Esophagus muscularis mucosa (tissue), 4 donors: ENCODE results near the gene MAML3. TPM values are rescaled to one million over a fixed set of nuclear protein-coding genes. Genes with fewer than 3 reads are reported as not detected.

Source experiments
- DNase-seq: peaks from one replicate; pipeline ENCODE4 v3.0.0-alpha.2; 2017; ENCODE audit errors: extremely low spot score
- H3K27ac ChIP-seq, 4 donors: fragments of 200-600 bp; sonication (generic); replicated peaks in 1 of 4; 1 replicate in 3 of 4; 2 replicates in 1 of 4; pipeline ENCODE4 v1.5.1; 2016 to 2019; ENCODE audit warnings: mild to moderate bottlenecking in 1 of 4
- H3K27me3 ChIP-seq, 4 donors: fragments of 200-600 bp; sonication (generic); one replicate each; pipeline versions ENCODE4 v1.5.1 to v1.6.0; 2016 to 2019
- H3K36me3 ChIP-seq, 4 donors: fragments of 200-600 bp; sonication (generic); one replicate each; pipeline ENCODE4 v1.5.1; 2016 to 2019
- H3K4me1 ChIP-seq, 4 donors: fragments of 200-600 bp; sonication (generic); one replicate each; pipeline ENCODE4 v1.5.1; 2016 to 2019
- H3K4me3 ChIP-seq, 4 donors: fragments of 200-600 bp; sonication (generic); 1 replicate in 2 of 4; 2 replicates in 2 of 4; pipeline ENCODE4 v1.5.1; 2016 to 2019; ENCODE audit warnings: mild to moderate bottlenecking in 4 of 4, moderate library complexity in 1 of 4
- H3K9me3 ChIP-seq, 4 donors: fragments of 200-600 bp; sonication (generic); 1 replicate in 3 of 4; 2 replicates in 1 of 4; pipeline ENCODE4 v1.5.1; 2016 to 2019
- CTCF ChIP-seq, 3 experiments: fragments of 200-600 bp in 2 of 3; fragments of 450-650 bp in 1 of 3; sonication (generic) in 2 of 3; IDR thresholded peaks; one replicate each; pipeline ENCODE4 v1.5.1; 2017 to 2019; ENCODE audit warnings: antibody characterized with exemption in 3 of 3, mild to moderate bottlenecking in 2 of 3, moderate library complexity in 1 of 3
- EP300 ChIP-seq: sonication (generic); formaldehyde crosslinking; IDR thresholded peaks from one replicate; pipeline ENCODE4 v1.6.1; 2017; ENCODE audit warnings: antibody characterized with exemption
- POLR2A ChIP-seq: fragments of 450-650 bp; IDR thresholded peaks from one replicate; pipeline ENCODE4 v1.6.1; 2017; ENCODE audit warnings: antibody characterized with exemption, moderate library complexity, mild to moderate bottlenecking, low read depth
- POLR2AphosphoS5 ChIP-seq, 2 donors: sonication (generic); formaldehyde crosslinking; IDR thresholded peaks; one replicate each; pipeline ENCODE4 v1.6.1; 2017; ENCODE audit warnings: antibody characterized with exemption in 2 of 2
- WGBS: methylation state at CpG from one replicate; pipeline ENCODE4 v1.1.5; 2018; 5-methylcytosine and 5-hydroxymethylcytosine counted together
- intact Hi-C: fragments of 100-400 bp; cut with DNase I; formaldehyde crosslinking; loops from one replicate; pipeline ENCODE4 v1.15.1; 2023
- total RNA-seq, 4 donors: library from RNA; depleted of rRNA; stranded (reverse); fragments of >200 nt; gene quantifications; one replicate each; pipeline versions ENCODE4 v1.1.0 to v1.2.1, GENCODE V29; 2016

MAML3 gene
- total RNA-seq, 4 donors from 2014 or later, result 5.0 to 8.7 (median 7.1) TPM

GRCh38 chr4:139922406-139923024 is 231.5 kb downstream of the MAML3 start:
- Histone ChIP-seq H3K27ac (peak overlapping the region; percentile 81 to 87 (median 84)), H3K4me3 (no peak overlapping the region), H3K9me3 (no peaks in the 10 kb centered on the region), H3K36me3 (no peaks in the 10 kb centered on the region), H3K4me1 (peaks cover 57 to 70% (median 58%) of the 10 kb centered on the region in 4 donors), H3K27me3 (peaks cover 0 to 4% (median 0%) of the 10 kb centered on the region in 4 donors)
- 83% methylated on average over 6 of the region's 6 CpGs for WGBS
- no peak for TF ChIP-seq POLR2AphosphoS5 (IDR thresholded peaks at IDR 0.05)
- TF ChIP-seq CTCF (IDR thresholded peaks at IDR 0.05), result no peak
- no peak for TF ChIP-seq EP300
- no peak for TF ChIP-seq POLR2A
- intact Hi-C loops, result no loop called here
- peak; percentile 79 for DNase-seq

GRCh38 chr4:139921429-139922184 is 232.4 kb downstream of the MAML3 start:
- peak; percentile 74 for DNase-seq
- H3K4me3 ChIP-seq, result no peak overlapping the region
- no peaks in the 10 kb centered on the region for H3K9me3 ChIP-seq
- peak overlapping the region; percentile 81 to 87 (median 84) for H3K27ac ChIP-seq
- no peaks in the 10 kb centered on the region for H3K36me3 ChIP-seq
- TF ChIP-seq POLR2AphosphoS5 (IDR thresholded peaks at IDR 0.05) (peak in 1 of 2 donors; percentile 9), POLR2A (no peak), EP300 (no peak)
- H3K4me1 ChIP-seq, result peaks cover 57 to 76% (median 66%) of the 10 kb centered on the region in 4 donors
- H3K27me3 ChIP-seq, result peaks cover 0 to 4% (median 0%) of the 10 kb centered on the region in 4 donors
- WGBS, result 35% methylated on average over 11 of the region's 11 CpGs
- intact Hi-C loops, result no loop called here

- Histone ChIP-seq H3K4me1 (peaks cover 61 to 83% (median 76%) of the 10 kb centered on the region in 4 donors), H3K27ac (peak overlapping the region; percentile 81 to 87 (median 84)), H3K4me3 (no peak overlapping the region), H3K9me3 (no peaks in the 10 kb centered on the region), H3K36me3 (no peaks in the 10 kb centered on the region), H3K27me3 (no peaks in the 10 kb centered on the region)
- no peak for TF ChIP-seq POLR2AphosphoS5 (IDR thresholded peaks at IDR 0.05)
- no peak for TF ChIP-seq EP300
- 65% methylated on average over 3 of the region's 3 CpGs for WGBS
- DNase-seq, result no peak
- intact Hi-C loops, result no loop called here
Measured at GRCh38 chr4:139920486-139921002, 233.4 kb downstream of the MAML3 start.

- peak; percentile 62 for DNase-seq
- Histone ChIP-seq H3K36me3 (no peaks in the 10 kb centered on the region), H3K27me3 (no peaks in the 10 kb centered on the region), H3K4me3 (no peak overlapping the region), H3K27ac (peak overlapping the region; percentile 81 to 87 (median 84)), H3K4me1 (peaks cover 62 to 85% (median 84%) of the 10 kb centered on the region in 4 donors), H3K9me3 (no peaks in the 10 kb centered on the region)
- TF ChIP-seq EP300 (no peak), CTCF (IDR thresholded peaks at IDR 0.05) (no peak), POLR2AphosphoS5 (IDR thresholded peaks at IDR 0.05) (peak; percentile 26 to 57), POLR2A (no peak)
- intact Hi-C loops, result no loop called here
- 18% methylated on average over 3 of the region's 3 CpGs for WGBS
Measured at GRCh38 chr4:139919521-139919920, 234.5 kb downstream of the MAML3 start.

GRCh38 chr4:139919004-139919403 is 235.0 kb downstream of the MAML3 start:
- intact Hi-C loops, result no loop called here
- Histone ChIP-seq H3K4me1 (peaks cover 66 to 90% (median 88%) of the 10 kb centered on the region in 4 donors), H3K36me3 (no peaks in the 10 kb centered on the region), H3K4me3 (no peak overlapping the region), H3K27ac (peak overlapping the region; percentile 81 to 87 (median 84)), H3K27me3 (no peaks in the 10 kb centered on the region), H3K9me3 (no peaks in the 10 kb centered on the region)
- DNase-seq, result no peak
- TF ChIP-seq POLR2AphosphoS5 (IDR thresholded peaks at IDR 0.05), result no peak
- TF ChIP-seq EP300, result no peak
- TF ChIP-seq CTCF (IDR thresholded peaks at IDR 0.05), result no peak
- TF ChIP-seq POLR2A, result no peak
